GM19395 (cell line): ENCODE results near the gene GSTM5.
A peak's percentile ranks its signal among the peaks of the same experiment; 100 is the strongest.
"Not testable (repeated sequence)": the region's sequence is repeated elsewhere in the genome, so short reads cannot be mapped to it uniquely, and the experiment has no call there.

Experiments
- ATAC-seq: cut with Tn5 transposase; IDR thresholded peaks from one replicate; pipeline ENCODE4 v1.9.1; 2021; ENCODE audit warnings: mild to moderate bottlenecking, moderate library complexity; ENCODE audit not compliant: unreplicated experiment

GSTM5 gene

GRCh38 chr1:109711593-109712320 lies at the start of gene GSTM5:
GSTM5 (plus strand) TSS chr1:109712251; CDS start chr1:109712313, 62 bp downstream.
- not testable (repeated sequence) for ATAC-seq

- ATAC-seq, result no peak
Observed at GRCh38 chr1:109664671-109665070, 47.4 kb upstream of the GSTM5 start.

DNA sequence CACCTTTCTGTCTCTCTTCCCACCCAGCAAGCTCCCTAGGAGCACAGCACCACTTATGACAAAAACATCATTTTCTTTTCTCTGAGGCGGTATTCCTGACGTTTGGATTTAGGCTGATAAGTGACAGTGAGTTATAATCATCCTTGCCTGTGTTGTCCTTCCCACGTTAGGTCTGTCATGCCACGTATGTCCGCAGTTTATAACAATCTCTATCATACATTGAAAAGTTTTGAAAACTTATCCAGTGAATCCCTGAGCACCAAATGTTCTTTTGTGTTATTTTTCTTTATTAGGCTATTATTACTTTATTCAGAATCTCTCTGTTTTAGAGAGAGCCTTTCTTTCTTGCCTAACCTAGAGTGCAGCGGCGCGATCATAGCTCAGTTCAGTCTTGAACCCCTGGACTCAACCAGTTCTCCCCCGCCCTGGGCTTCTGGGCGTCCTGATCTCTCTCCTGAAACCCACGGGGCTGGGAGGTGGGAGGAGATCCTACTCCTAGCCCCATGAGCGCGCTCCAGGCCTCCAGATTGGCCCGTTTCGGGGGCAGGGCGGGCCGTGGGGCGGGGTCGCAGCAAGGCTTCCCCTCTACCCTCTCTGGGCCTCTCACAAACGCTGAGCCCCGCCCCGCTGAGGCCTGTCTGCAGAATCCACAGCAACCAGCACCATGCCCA lies 44.5 kb upstream of the GSTM5 start, which contains the start of gene GSTM2:
TSS of gene GSTM2 (plus strand) at position 606 of the 671 bp plus-strand sequence. CDS start at position 665, 59 bp downstream.
- peak; percentile 93 for ATAC-seq

- peak; percentile 34 for ATAC-seq
Observed at GRCh38 chr1:109668123-109668775, 43.8 kb upstream of the GSTM5 start.

GRCh38 chr1:109669246-109669948 lies 42.7 kb upstream of the GSTM5 start:
- ATAC-seq, result no peak

DNA sequence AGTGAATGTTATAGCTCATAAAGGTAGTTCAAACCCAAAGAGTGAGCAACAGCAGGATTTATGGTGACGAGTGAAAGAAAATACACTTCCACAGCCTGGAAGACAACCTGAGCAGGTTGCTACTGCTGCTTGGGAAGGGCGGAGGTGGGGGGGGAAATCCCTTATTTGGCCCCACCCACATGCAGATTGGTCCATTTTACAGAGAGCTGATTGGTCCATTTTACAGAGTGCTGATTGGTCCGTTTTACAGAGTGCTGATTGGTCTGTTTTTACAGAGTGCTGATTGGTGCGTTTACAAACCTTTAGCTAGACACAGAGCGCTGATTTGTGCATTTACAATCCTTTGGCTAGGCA lies 42.1 kb upstream of the GSTM5 start:
- not testable (repeated sequence) for ATAC-seq

- ATAC-seq, result no peak
Observed at GRCh38 chr1:109671067-109671466, 41.0 kb upstream of the GSTM5 start.

DNA sequence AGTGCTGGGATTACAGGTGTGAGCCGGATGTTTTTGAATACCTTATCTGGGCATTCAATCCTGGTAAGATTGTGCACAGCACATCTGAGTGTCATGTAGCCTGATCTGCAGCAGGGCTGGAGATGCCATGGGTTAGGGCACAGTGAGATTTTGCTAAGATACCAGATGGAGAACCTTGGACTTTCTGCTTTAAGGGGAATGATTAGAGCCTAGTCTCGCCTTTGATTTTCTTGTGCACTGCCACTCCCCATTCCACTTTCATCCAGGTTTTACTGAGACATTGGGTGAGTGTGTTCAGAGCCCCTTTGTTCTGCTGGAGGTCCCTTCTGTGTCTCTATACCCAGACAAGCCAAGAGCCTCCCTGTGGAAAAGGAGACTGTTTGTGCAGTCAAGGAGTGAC lies 38.2 kb upstream of the GSTM5 start:
- ATAC-seq, result not testable (repeated sequence)

GRCh38 chr1:109676683-109677381 lies 35.2 kb upstream of the GSTM5 start:
- not testable (repeated sequence) for ATAC-seq

DNA sequence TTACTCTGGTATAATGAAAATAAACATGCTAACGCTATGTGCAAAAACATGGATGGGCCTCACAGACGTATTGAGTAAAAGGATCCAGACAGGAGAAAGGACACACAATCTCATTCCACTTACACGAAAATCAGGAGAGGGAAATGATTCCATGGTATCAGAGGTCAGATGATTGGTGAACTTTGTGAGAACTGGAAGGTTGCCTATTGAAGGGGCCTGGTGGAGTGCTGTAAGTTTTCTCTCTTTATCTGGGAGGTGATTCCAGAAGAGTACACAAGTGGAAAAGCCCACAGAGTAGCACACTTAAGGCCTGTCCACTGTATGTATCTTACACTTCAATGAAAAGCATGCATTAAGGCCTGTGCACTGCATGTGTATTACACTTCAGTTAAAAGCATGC lies 34.6 kb upstream of the GSTM5 start:
- ATAC-seq, result no peak

- ATAC-seq, result not testable (repeated sequence)
Observed at GRCh38 chr1:109678637-109679036, 33.4 kb upstream of the GSTM5 start.

- ATAC-seq, result not testable (repeated sequence)
Observed at GRCh38 chr1:109684777-109685176, 27.3 kb upstream of the GSTM5 start.

GRCh38 chr1:109685399-109685798 lies 26.7 kb upstream of the GSTM5 start:
- not testable (repeated sequence) for ATAC-seq

GRCh38 chr1:109685890-109686289 lies 26.2 kb upstream of the GSTM5 start:
- not testable (repeated sequence) for ATAC-seq

DNA sequence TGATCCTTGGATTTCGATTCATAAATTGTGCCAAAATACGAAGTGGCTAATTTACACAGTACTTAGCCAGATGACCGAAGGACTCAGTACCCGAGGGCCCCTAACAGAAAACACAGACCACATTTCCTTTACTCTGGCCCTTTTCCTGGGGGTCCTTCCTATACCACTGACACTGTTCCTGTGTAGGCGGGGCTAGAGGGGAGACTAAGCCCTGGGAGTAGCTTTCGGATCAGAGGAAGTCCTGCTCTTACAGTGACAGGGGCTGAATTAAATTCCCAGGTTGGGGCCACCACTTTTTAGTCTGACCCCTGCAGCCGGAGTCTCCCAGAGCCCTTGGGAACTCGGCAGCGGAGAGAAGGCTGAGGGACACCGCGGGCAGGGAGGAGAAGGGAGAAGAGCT lies 24.9 kb upstream of the GSTM5 start:
- not testable (repeated sequence) for ATAC-seq

- ATAC-seq, result peak; percentile 94
Observed at GRCh38 chr1:109687641-109688499, 24.2 kb upstream of the GSTM5 start, which contains the start of gene GSTM1. GSTM1 (plus strand) TSS chr1:109687817; CDS start chr1:109687874, 57 bp downstream.

GRCh38 chr1:109689844-109690405 lies 22.1 kb upstream of the GSTM5 start:
- no peak for ATAC-seq

GRCh38 chr1:109691759-109692158 lies 20.3 kb upstream of the GSTM5 start:
- no peak for ATAC-seq

DNA sequence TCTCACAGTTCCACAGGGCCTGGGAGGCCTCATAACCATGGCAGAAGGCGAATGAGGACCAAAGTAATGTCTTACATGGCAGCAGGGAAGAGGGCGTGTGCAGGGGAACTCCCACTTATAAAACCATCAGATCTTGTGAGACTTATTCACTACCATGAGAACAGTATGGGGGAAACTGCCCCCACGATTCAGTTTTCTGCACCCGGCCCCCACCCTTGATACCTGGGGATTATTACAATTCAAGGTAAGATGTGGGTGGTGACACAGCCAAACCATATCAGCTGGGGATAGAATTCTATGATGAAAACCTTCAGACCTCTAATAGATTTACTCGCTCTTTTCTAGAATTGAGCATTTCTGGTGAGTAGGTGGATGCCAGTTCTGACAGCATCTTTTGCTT lies 17.7 kb upstream of the GSTM5 start:
- ATAC-seq, result not testable (repeated sequence)
